Astrocyte (in vitro differentiated cells and primary cell): ENCODE results near the gene MEGF10.

ENCODE experiments used
- CTCF ChIP-seq: IDR thresholded peaks from 2 replicates; pipeline ENCODE4 v1.5.1; 2011; ENCODE audit warnings: low read depth, mild to moderate bottlenecking, inconsistent platforms, low read length, moderate library complexity; ENCODE audit not compliant: insufficient read depth
- EZH2 ChIP-seq: IDR thresholded peaks from 2 replicates; pipeline ENCODE4 v1.6.1; 2012; ENCODE audit warnings: mild to moderate bottlenecking, low read length, inconsistent platforms; ENCODE audit not compliant: insufficient read depth

- TF ChIP-seq CTCF = no peak
- no peak for TF ChIP-seq EZH2
Observed at GRCh38 chr5:127412698-127413097, 122.1 kb downstream of the MEGF10 start.
